ENCODE results near the gene PHLPP1.

- TF ChIP-seq, protein P1, sequence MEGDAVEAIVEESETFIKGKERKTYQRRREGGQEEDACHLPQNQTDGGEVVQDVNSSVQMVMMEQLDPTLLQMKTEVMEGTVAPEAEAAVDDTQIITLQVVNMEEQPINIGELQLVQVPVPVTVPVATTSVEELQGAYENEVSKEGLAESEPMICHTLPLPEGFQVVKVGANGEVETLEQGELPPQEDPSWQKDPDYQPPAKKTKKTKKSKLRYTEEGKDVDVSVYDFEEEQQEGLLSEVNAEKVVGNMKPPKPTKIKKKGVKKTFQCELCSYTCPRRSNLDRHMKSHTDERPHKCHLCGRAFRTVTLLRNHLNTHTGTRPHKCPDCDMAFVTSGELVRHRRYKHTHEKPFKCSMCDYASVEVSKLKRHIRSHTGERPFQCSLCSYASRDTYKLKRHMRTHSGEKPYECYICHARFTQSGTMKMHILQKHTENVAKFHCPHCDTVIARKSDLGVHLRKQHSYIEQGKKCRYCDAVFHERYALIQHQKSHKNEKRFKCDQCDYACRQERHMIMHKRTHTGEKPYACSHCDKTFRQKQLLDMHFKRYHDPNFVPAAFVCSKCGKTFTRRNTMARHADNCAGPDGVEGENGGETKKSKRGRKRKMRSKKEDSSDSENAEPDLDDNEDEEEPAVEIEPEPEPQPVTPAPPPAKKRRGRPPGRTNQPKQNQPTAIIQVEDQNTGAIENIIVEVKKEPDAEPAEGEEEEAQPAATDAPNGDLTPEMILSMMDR (IDR thresholded peaks at IDR 0.05), result no peak
- no peak for TF ChIP-seq ZFX (IDR thresholded peaks at IDR 0.05; ENCODE audit: borderline replicate concordance)
Observed at GRCh38 chr18:62990653-62991052, 275.3 kb downstream of the PHLPP1 start.

All from 22Rv1 (cell line).